H1 (cell line): ENCODE measurements around the gene CIBAR2. TPM values are rescaled to one million over a fixed set of nuclear protein-coding genes. Genes with fewer than 3 reads are reported as not detected.

ENCODE experiments used
- CTCF ChIA-PET: fragments of 300-600 bp; sonication (Branson Sonifier 250); formaldehyde crosslinking; loops from one replicate; lab custom pipeline; 2021; ENCODE audit not compliant: partially characterized antibody; lab: Charles Lee
- POLR2A ChIA-PET: fragments of 300-600 bp; sonication (Branson Sonifier 250); formaldehyde crosslinking; loops from one replicate; lab custom pipeline; 2021; ENCODE audit warnings: inconsistent platforms; ENCODE audit not compliant: partially characterized antibody; lab: Charles Lee
- DNase-seq, 2 experiments: peaks; one replicate each; pipeline versions ENCODE4 v3.0.0 to v3.0.0-alpha.2; 2010 to 2022; ENCODE audit warnings: low spot score in 2 of 2, low read depth in 1 of 2, mixed read lengths in 1 of 2
- FAIRE-seq: peaks from 2 replicates; lab custom pipeline; 2011; peaks lifted over from hg19 to GRCh38; lab: Jason Lieb, UNC
- H2AFZ ChIP-seq: 2 replicates; pipeline ENCODE4 v1.8.1; 2012; ENCODE audit warnings: low read length, inconsistent platforms
- H2AK5ac ChIP-seq: 2 replicates; pipeline ENCODE4 v1.6.1; 2013; ENCODE audit warnings: low read depth, low read length
- H2BK120ac ChIP-seq: replicated peaks from 2 replicates; pipeline ENCODE3; 2013; ENCODE audit warnings: low read depth, low read length, inconsistent platforms
- H2BK12ac ChIP-seq: 2 replicates; pipeline ENCODE4 v1.6.1; 2013; ENCODE audit warnings: low read depth, low read length
- H2BK15ac ChIP-seq: 2 replicates; pipeline ENCODE4 v1.6.1; 2013; ENCODE audit warnings: low read length
- H2BK20ac ChIP-seq: 2 replicates; pipeline ENCODE4 v1.6.1; 2013; ENCODE audit warnings: low read length
- H2BK5ac ChIP-seq: 2 replicates; pipeline ENCODE4 v1.6.1; 2013; ENCODE audit warnings: low read depth, low read length
- H3K14ac ChIP-seq: 2 replicates; pipeline ENCODE4 v1.6.1; 2013; ENCODE audit warnings: inconsistent platforms; ENCODE audit not compliant: insufficient read length
- H3K18ac ChIP-seq: 2 replicates; pipeline ENCODE4 v1.6.1; 2013; ENCODE audit warnings: low read length; ENCODE audit errors: extremely low read depth
- H3K23ac ChIP-seq: 2 replicates; pipeline ENCODE4 v1.6.1; 2013; ENCODE audit warnings: inconsistent platforms; ENCODE audit not compliant: insufficient read length
- H3K23me2 ChIP-seq: 2 replicates; pipeline ENCODE4 v1.6.1; 2013; ENCODE audit warnings: low read depth, low read length
- H3K27ac ChIP-seq: 2 replicates; pipeline ENCODE4 v1.6.1; 2011; ENCODE audit warnings: low read depth, low read length, inconsistent platforms
- H3K27me3 ChIP-seq, 4 experiments: replicated peaks in 1 of 4; 1 replicate in 1 of 4; 2 replicates in 3 of 4; pipeline versions ENCODE4 v1.6.1 to v1.8.1; 2011 to 2013; ENCODE audit warnings: low read length in 3 of 4, mild to moderate bottlenecking in 3 of 4, inconsistent platforms in 2 of 4, mixed read lengths in 2 of 4, moderate library complexity in 1 of 4; ENCODE audit not compliant: control insufficient read depth in 3 of 4, insufficient read depth in 3 of 4; ENCODE audit errors: extremely low read depth in 1 of 4
- H3K36me3 ChIP-seq, 4 experiments: 2 replicates each; pipeline versions ENCODE4 v1.6.1 to v1.8.1; 2011 to 2013; ENCODE audit warnings: mild to moderate bottlenecking in 4 of 4, low read length in 3 of 4, moderate library complexity in 2 of 4, control low read depth in 1 of 4, inconsistent platforms in 1 of 4; ENCODE audit not compliant: insufficient read depth in 4 of 4, control insufficient read depth in 2 of 4
- H3K4ac ChIP-seq: replicated peaks from 2 replicates; pipeline ENCODE3; 2013; ENCODE audit warnings: low read length, low read depth, mixed read lengths, inconsistent platforms; ENCODE audit not compliant: insufficient read length
- H3K4me1 ChIP-seq, 4 experiments: replicated peaks in 1 of 4; 1 replicate in 1 of 4; 2 replicates in 3 of 4; pipeline versions ENCODE4 v1.6.1 to v1.8.1; 2011 to 2013; ENCODE audit warnings: low read length in 3 of 4, inconsistent platforms in 2 of 4, mixed read lengths in 1 of 4; ENCODE audit not compliant: insufficient read depth in 4 of 4, control insufficient read depth in 3 of 4
- H3K4me2 ChIP-seq, 2 experiments: 2 replicates each; pipeline versions ENCODE4 v1.6.1 to v1.8.1; 2011 to 2013; ENCODE audit warnings: low read depth in 2 of 2, low read length in 2 of 2, control low read depth in 1 of 2, inconsistent platforms in 1 of 2, mild to moderate bottlenecking in 1 of 2; ENCODE audit not compliant: insufficient read depth in 1 of 2
- H3K4me3 ChIP-seq, 4 experiments: fragments of 200-600, 300-600 bp in 1 of 4; sonication (generic), shearing (Covaris generic), sonication (Bioruptor Twin) in 1 of 4; 2 replicates each; pipeline versions ENCODE4 v1.5.1 to v1.8.1; 2011 to 2016; ENCODE audit warnings: low read length in 4 of 4, low read depth in 3 of 4, control low read depth in 2 of 4, inconsistent platforms in 2 of 4, mild to moderate bottlenecking in 2 of 4, mixed read lengths in 1 of 4, moderate library complexity in 1 of 4; ENCODE audit not compliant: insufficient read depth in 2 of 4; ENCODE audit errors: extremely low read depth in 1 of 4
- H3K56ac ChIP-seq: replicated peaks from 2 replicates; pipeline ENCODE3; 2013; ENCODE audit warnings: low read depth, mild to moderate bottlenecking, mixed read lengths, low read length, inconsistent platforms; ENCODE audit not compliant: insufficient read length
- H3K79me1 ChIP-seq: 2 replicates; pipeline ENCODE4 v1.6.1; 2013; ENCODE audit warnings: low read depth, low read length, control low read depth
- H3K79me2 ChIP-seq, 2 experiments: 2 replicates each; pipeline versions ENCODE4 v1.6.1 to v1.8.1; 2012 to 2013; ENCODE audit warnings: low read length in 2 of 2, mild to moderate bottlenecking in 2 of 2, inconsistent platforms in 1 of 2; ENCODE audit not compliant: insufficient read depth in 2 of 2, control insufficient read depth in 1 of 2
- H3K9ac ChIP-seq, 4 experiments: replicated peaks in 1 of 4; 1 replicate in 1 of 4; 2 replicates in 3 of 4; pipeline versions ENCODE4 v1.6.1 to v1.8.1; 2011 to 2013; ENCODE audit warnings: low read depth in 3 of 4, low read length in 3 of 4, control low read depth in 2 of 4, mild to moderate bottlenecking in 2 of 4, moderate library complexity in 2 of 4, inconsistent platforms in 1 of 4; ENCODE audit errors: extremely low read depth in 1 of 4
- H3K9me3 ChIP-seq, 2 experiments: 2 replicates each; pipeline versions ENCODE4 v1.6.1 to v1.8.1; 2012 to 2013; ENCODE audit warnings: mild to moderate bottlenecking in 2 of 2, moderate library complexity in 2 of 2, control low read depth in 1 of 2, inconsistent platforms in 1 of 2, low read depth in 1 of 2, low read length in 1 of 2, mixed read lengths in 1 of 2; ENCODE audit not compliant: insufficient read depth in 2 of 2
- H4K20me1 ChIP-seq, 2 experiments: replicated peaks in 1 of 2; 2 replicates each; pipeline versions ENCODE3 to v1.8.1; 2011 to 2013; ENCODE audit warnings: inconsistent platforms in 2 of 2, low read length in 2 of 2, mild to moderate bottlenecking in 1 of 2; ENCODE audit not compliant: insufficient read depth in 2 of 2, control insufficient read depth in 1 of 2
- H4K5ac ChIP-seq: 2 replicates; pipeline ENCODE4 v1.6.1; 2013; ENCODE audit warnings: low read length, low read depth, mixed read lengths, inconsistent platforms; ENCODE audit not compliant: insufficient read length
- H4K8ac ChIP-seq: 2 replicates; pipeline ENCODE4 v1.8.0; 2013; ENCODE audit warnings: mild to moderate bottlenecking, moderate library complexity, low read length, inconsistent platforms; ENCODE audit not compliant: insufficient read depth; ENCODE audit errors: extremely low read depth
- H4K91ac ChIP-seq: replicated peaks from 2 replicates; pipeline ENCODE3; 2013; ENCODE audit warnings: low read length, mixed read lengths, inconsistent platforms; ENCODE audit not compliant: insufficient read length
- CBX8 ChIP-seq: fragments of 300-800, 300-1000 bp; sonication (generic); IDR thresholded peaks from 2 replicates; pipeline ENCODE4 v1.7.1; 2016; ENCODE audit warnings: low read depth, low read length, borderline replicate concordance
- NRF1 ChIP-seq: IDR thresholded peaks from 2 replicates; pipeline ENCODE4 v1.6.1; 2011; ENCODE audit warnings: mild to moderate bottlenecking, low read depth, low read length, improper control_type of control experiment
- SUZ12 ChIP-seq: fragments of 200-600 bp; sonication (generic); IDR thresholded peaks from 2 replicates; pipeline ENCODE4 v1.6.1; 2012; ENCODE audit warnings: mild to moderate bottlenecking, inconsistent platforms, low read length, moderate library complexity, mixed read lengths
- TCF12 ChIP-seq: IDR thresholded peaks from 2 replicates; pipeline ENCODE4 v1.6.1; 2011; ENCODE audit warnings: low read depth, mild to moderate bottlenecking, low read length
- ZNF274 ChIP-seq: IDR thresholded peaks from 2 replicates; pipeline ENCODE4 v1.7.0; 2012; ENCODE audit warnings: low read length, borderline replicate concordance; ENCODE audit errors: extremely low read depth
- WGBS, 2 experiments: shearing (Covaris generic) in 1 of 2; methylation state at CpG; one replicate each; pipeline versions ENCODE4 v1.1.6 to v1.1.7; 2013 to 2015; ENCODE audit warnings: low lambda C conversion rate in 2 of 2, mixed read lengths in 2 of 2, inconsistent platforms in 1 of 2, low coverage in 1 of 2, missing lambda C conversion rate in 1 of 2; ENCODE audit not compliant: insufficient replicate concordance in 2 of 2, insufficient coverage in 1 of 2, insufficient read length in 1 of 2; ENCODE audit errors: extremely low coverage in 1 of 2, missing lambda C conversion rate in 1 of 2; 5-methylcytosine and 5-hydroxymethylcytosine counted together
- polyA plus RNA-seq, 7 experiments: library from polyadenylated mRNA; depleted of rRNA in 3 of 7; stranded (reverse) in 5 of 7; unstranded in 2 of 7; fragments of >200 nt in 5 of 7; fragments of 200-250 nt in 2 of 7; gene quantifications; 1 replicate in 5 of 7; 2 replicates in 1 of 7; 4 replicates in 1 of 7; pipeline versions ENCODE4 v1.2.1 to v1.2.3, GENCODE V29; 2011 to 2013; ENCODE audit warnings: missing spikeins in 2 of 7, mixed read lengths in 2 of 7
- total RNA-seq: library from RNA; stranded (reverse); fragmentation: NEBNext Ultra II Directional; extraction: Animal tissue kit (Norgen Biotek cat#: 25700); gene quantifications from 2 replicates; pipeline ENCODE4 v1.2.1, GENCODE V29; 2021

Gene CIBAR2
- total and polyA plus RNA-seq, 2 of the 8 experiments (the other 6 are each of a cell fraction or from before 2014, with no cell fraction given): 0.18 TPM; not detected in 1

GRCh38 chr16:85142771-85143211 lies 30.5 kb upstream of the CIBAR2 start:
- H4K8ac ChIP-seq: peak overlapping the region; percentile 36; the same call in 1 of the 2 replicates
- CTCF ChIA-PET: interaction anchor here (0.8 to 1.9 kb wide), 7 partner anchors 10 to 124 kb away, joined by 3 to 10 read pairs (median 3); partner anchors contain the start of gene CIBAR2

More at GRCh38 chr16:85142771-85143211, 30.5 kb upstream of the CIBAR2 start:
- Histone ChIP-seq H2BK15ac (0 out of 2 replicates have a peak overlapping the region, but pooled peaks have one; percentile 61), H3K9ac (no peak overlapping the region), H2BK20ac (no peak overlapping the region), H3K4me2 (no peak overlapping the region), H3K79me2 (no peaks in the 10 kb centered on the region), H2BK12ac (0 out of 2 replicates have a peak overlapping the region, but pooled peaks have one; percentile 33), H3K4me1 (peaks cover 0 to 2% (median 0%) of the 10 kb centered on the region in 4 experiments; a peak in 1 of 7 replicates), H3K27ac (no peak overlapping the region), H3K36me3 (no peaks in the 10 kb centered on the region), H4K91ac (no peak overlapping the region), H4K5ac (no peak overlapping the region), H2AFZ (no peak overlapping the region), H4K20me1 (no peaks in the 10 kb centered on the region), H2AK5ac (no peak overlapping the region), H3K18ac (no peak overlapping the region), H2BK5ac (no peak overlapping the region), H3K9me3 (no peaks in the 10 kb centered on the region), H3K27me3 (no peaks in the 10 kb centered on the region), H3K56ac (no peak overlapping the region), H3K23me2 (no peaks in the 10 kb centered on the region), H2BK120ac (no peak overlapping the region), H3K23ac (no peak overlapping the region), H3K79me1 (no peaks in the 10 kb centered on the region), H3K14ac (no peak overlapping the region), H3K4ac (no peak overlapping the region), H3K4me3 (no peak overlapping the region)
- TF ChIP-seq ZNF274: no peak
- no peak for TF ChIP-seq NRF1
- TF ChIP-seq TCF12: no peak
- TF ChIP-seq CBX8: no peak
- no peak for TF ChIP-seq SUZ12
- 87% methylated on average over 18 of the region's 19 CpGs; no CpG with 5 or more reads in 1 of the 2 experiments for WGBS, 2 experiments
- FAIRE-seq (no peak), DNase-seq (no peak)
- POLR2A ChIA-PET: interaction anchor here (1.1 kb wide), 1 partner anchor 60 kb away, joined by 4 read pairs; no protein-coding TSS in a partner anchor
